NCI-H2196 treated with DMSO at 0.1 percent for 48 hours (cell line): Measurements from ENCODE around the gene URB1.
"Not testable (repeated sequence)": the region's sequence is repeated elsewhere in the genome, so short reads cannot be mapped to it uniquely, and the experiment has no call there.

Experiments
- DNase-seq: peaks from one replicate; lab custom pipeline; 2025; ENCODE audit not compliant: unreplicated experiment; lab: John Stamatoyannopoulos, UW

Gene URB1

GRCh38 chr21:32413015-32413504 is 20.2 kb upstream of the URB1 start:
- DNase-seq: no peak

- DNase-seq: no peak
These were observed 19.6 kb upstream of the URB1 start, which contains the start of gene EVA1C for GRCh38 chr21:32412162-32413014. Gene EVA1C (plus strand): TSS chr21:32412706. CDS start chr21:32412854, 148 bp downstream.

- no peak for DNase-seq
These were observed 18.7 kb upstream of the URB1 start for GRCh38 chr21:32411350-32412161.

GRCh38 chr21:32410916-32411315 is 18.1 kb upstream of the URB1 start:
- DNase-seq: no peak

GRCh38 chr21:32410291-32410690 is 17.5 kb upstream of the URB1 start:
- DNase-seq: no peak

GRCh38 chr21:32406405-32406804 is 13.6 kb upstream of the URB1 start:
- DNase-seq: no peak

GRCh38 chr21:32403201-32403777 is 10.5 kb upstream of the URB1 start:
- DNase-seq: peak; percentile 37

- no peak for DNase-seq
These were observed 827 bp upstream of the URB1 start for GRCh38 chr21:32393677-32394001.

GRCh38 chr21:32392299-32392879 is 423 bp downstream of the URB1 start:
- DNase-seq: no peak

GRCh38 chr21:32391755-32392154 is 1.1 kb downstream of the URB1 start:
- no peak for DNase-seq

- DNase-seq: not testable (repeated sequence)
These were observed 2.1 kb downstream of the URB1 start for GRCh38 chr21:32390537-32391224.

- no peak for DNase-seq
These were observed 3.3 kb downstream of the URB1 start for GRCh38 chr21:32389337-32390015.

GRCh38 chr21:32388306-32388705 is 4.5 kb downstream of the URB1 start:
- no peak for DNase-seq

- no peak for DNase-seq
These were observed 5.7 kb downstream of the URB1 start for GRCh38 chr21:32387151-32387550.

- no peak for DNase-seq
These were observed 6.5 kb downstream of the URB1 start for GRCh38 chr21:32386195-32386870.

- no peak for DNase-seq
These were observed 9.0 kb downstream of the URB1 start for GRCh38 chr21:32383812-32384211.

- peak; percentile 49 for DNase-seq
These were observed 10.6 kb downstream of the URB1 start for GRCh38 chr21:32382108-32382644.

GRCh38 chr21:32381571-32381970 is 11.2 kb downstream of the URB1 start:
- DNase-seq: no peak

GRCh38 chr21:32380940-32381339 is 11.9 kb downstream of the URB1 start:
- DNase-seq: no peak
